Osteocyte (in vitro differentiated cells): Measurements from ENCODE around the gene CFAP97D2. TPM values are rescaled to one million over a fixed set of nuclear protein-coding genes. Genes with fewer than 3 reads are reported as not detected.

Experiments
- DNase-seq: peaks from one replicate; pipeline ENCODE4 v3.0.0; 2021; ENCODE audit warnings: mixed read lengths; ENCODE audit not compliant: unreplicated experiment; ENCODE audit errors: extremely low spot score
- H3K27ac Mint-ChIP-seq: one replicate; pipeline ENCODE4 v1.8.0; 2021; ENCODE audit warnings: mild to moderate bottlenecking, mixed read lengths; ENCODE audit not compliant: unreplicated experiment
- H3K27me3 Mint-ChIP-seq: one replicate; pipeline ENCODE4 v1.8.0; 2021; ENCODE audit warnings: mixed read lengths; ENCODE audit not compliant: unreplicated experiment
- H3K36me3 Mint-ChIP-seq: one replicate; pipeline ENCODE4 v1.8.0; 2021; ENCODE audit warnings: mixed read lengths; ENCODE audit not compliant: unreplicated experiment
- H3K4me1 Mint-ChIP-seq: one replicate; pipeline ENCODE4 v1.8.0; 2021; ENCODE audit warnings: mixed read lengths; ENCODE audit not compliant: unreplicated experiment
- H3K4me3 Mint-ChIP-seq: one replicate; pipeline ENCODE4 v1.8.0; 2021; ENCODE audit warnings: mild to moderate bottlenecking, moderate library complexity, mixed read lengths; ENCODE audit not compliant: unreplicated experiment
- H3K9me3 Mint-ChIP-seq: one replicate; pipeline ENCODE4 v1.8.0; 2021; ENCODE audit warnings: mixed read lengths; ENCODE audit not compliant: unreplicated experiment
- long read RNA-seq: library from polyadenylated mRNA; unstranded; transcript quantifications from one replicate; pipeline ENCODE4 v2.0.0, GENCODE V29; 2021
- total RNA-seq: library from RNA; stranded (reverse); gene quantifications from 2 replicates; pipeline ENCODE4 v1.2.1, GENCODE V29; 2021
- TF ChIP-seq, protein P1 (sequence below): fragments of 200-600 bp; sonication (generic); IDR thresholded peaks from 2 replicates; pipeline ENCODE4 v1.5.0; 2021; ENCODE audit warnings: antibody characterized with exemption, mild to moderate bottlenecking, moderate library complexity

Gene CFAP97D2
- total RNA-seq, result not detected in 2 replicates
- long read RNA-seq, result 0 reads

DNA sequence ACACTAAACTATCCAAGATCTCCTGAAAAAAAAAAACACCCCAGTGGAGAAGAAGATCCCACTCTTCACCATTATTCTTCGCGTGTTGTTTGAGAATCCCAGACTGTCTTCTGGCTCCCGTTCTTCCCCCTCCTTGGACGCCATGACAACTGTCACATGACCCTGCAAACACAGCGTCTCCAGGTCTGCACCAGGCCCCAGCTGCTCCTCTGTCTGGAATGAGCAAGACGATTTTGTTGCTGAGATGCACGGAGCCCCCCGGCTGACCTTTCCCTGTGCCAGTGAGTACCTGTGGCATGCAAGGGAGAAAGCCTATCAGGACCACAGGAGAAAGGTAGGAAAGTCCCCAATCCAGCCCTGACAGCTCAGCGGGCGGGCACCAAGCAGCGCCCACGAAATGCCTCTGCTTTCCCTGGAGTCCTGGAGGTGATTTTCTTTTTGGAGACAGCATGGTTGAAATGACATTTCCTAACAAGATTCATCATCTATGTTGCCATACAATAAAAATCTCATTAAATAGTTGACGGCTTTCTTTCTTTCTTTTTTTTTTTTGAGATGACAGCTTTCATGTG lies at the start of gene CFAP97D2:
Gene CFAP97D2, plus strand, starts transcription at position 171 of the 572 bp plus-strand sequence. Its CDS starts 74 bp downstream, at position 245.
- TF ChIP-seq, protein P1, sequence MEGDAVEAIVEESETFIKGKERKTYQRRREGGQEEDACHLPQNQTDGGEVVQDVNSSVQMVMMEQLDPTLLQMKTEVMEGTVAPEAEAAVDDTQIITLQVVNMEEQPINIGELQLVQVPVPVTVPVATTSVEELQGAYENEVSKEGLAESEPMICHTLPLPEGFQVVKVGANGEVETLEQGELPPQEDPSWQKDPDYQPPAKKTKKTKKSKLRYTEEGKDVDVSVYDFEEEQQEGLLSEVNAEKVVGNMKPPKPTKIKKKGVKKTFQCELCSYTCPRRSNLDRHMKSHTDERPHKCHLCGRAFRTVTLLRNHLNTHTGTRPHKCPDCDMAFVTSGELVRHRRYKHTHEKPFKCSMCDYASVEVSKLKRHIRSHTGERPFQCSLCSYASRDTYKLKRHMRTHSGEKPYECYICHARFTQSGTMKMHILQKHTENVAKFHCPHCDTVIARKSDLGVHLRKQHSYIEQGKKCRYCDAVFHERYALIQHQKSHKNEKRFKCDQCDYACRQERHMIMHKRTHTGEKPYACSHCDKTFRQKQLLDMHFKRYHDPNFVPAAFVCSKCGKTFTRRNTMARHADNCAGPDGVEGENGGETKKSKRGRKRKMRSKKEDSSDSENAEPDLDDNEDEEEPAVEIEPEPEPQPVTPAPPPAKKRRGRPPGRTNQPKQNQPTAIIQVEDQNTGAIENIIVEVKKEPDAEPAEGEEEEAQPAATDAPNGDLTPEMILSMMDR, result no peak
- Mint-ChIP-seq H3K36me3 (no peaks in the 10 kb centered on the region), H3K27ac (no peak within 1 kb of the TSS), H3K4me3 (no peak within 1 kb of the TSS), H3K4me1 (no peaks in the 10 kb centered on the region), H3K9me3 (no peaks in the 10 kb centered on the region), H3K27me3 (peaks cover 31% of the 10 kb centered on the region)
- DNase-seq, result peak; percentile 78

DNA sequence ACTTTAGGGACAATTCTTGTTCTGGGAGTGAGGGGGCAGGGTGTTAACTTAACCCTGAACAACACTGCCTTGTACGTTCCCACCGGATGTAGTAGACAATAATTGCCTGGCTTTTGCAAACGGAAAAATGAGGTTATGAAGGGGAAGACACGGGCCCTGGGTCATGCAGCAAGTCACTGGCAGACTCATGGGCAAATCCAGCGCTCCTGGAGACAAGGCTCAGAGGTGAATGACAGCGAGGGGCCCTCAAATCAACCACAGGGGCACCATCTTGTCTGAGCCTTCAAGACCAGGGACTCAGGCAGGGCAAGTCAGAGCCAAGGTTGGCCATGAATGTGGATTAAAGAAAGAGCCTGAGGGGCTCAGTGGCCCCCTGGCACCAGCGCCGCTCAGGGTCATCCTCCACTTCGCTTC lies 49.4 kb upstream of the CFAP97D2 start:
- peaks cover 3% of the 10 kb centered on the region for H3K36me3 Mint-ChIP-seq
- H3K4me3 Mint-ChIP-seq, result peak overlapping the region; percentile 94
- no peaks in the 10 kb centered on the region for H3K9me3 Mint-ChIP-seq
- TF ChIP-seq, protein P1, result no peak
- H3K4me1 Mint-ChIP-seq, result peaks cover 59% of the 10 kb centered on the region
- H3K27ac Mint-ChIP-seq, result peak overlapping the region; percentile 98
- H3K27me3 Mint-ChIP-seq, result no peaks in the 10 kb centered on the region
- no peak for DNase-seq

DNA sequence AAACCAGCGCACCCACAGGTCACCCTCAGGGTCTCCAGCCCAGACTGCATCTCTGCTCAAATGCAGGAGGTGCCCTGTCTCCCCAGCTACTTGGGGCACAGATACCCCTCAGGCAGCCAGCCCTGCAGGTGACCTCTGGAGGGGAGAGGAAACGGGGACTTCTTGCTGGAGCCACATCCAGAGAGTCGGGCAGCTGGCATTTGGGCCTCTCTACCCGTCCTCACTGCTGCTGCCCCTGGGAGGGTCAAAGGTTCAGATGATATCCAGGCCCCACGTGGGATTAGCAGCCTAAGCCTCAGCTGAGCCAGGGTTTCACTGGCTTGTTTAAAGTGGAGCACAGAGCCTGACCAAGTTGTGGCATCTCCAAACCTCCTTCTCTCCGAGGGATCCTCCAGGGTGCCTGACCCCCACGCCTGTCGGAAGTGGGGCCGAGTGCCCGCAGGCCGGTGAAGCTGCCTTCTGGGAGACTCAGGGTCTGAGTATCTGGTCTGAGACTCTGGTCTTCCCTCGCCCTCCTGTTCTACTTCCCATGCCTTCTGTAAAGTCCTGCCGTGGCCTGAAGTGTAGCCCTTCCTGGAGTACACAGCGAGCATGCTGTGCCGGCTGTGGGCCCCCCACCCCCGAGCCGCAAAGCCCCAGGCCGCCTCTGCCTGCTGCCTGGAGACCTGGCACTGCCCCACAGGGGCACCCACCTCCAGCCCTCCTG lies 48.8 kb upstream of the CFAP97D2 start:
- Mint-ChIP-seq H3K9me3 (no peaks in the 10 kb centered on the region), H3K36me3 (no peaks in the 10 kb centered on the region), H3K27ac (peak overlapping the region; percentile 98), H3K27me3 (no peaks in the 10 kb centered on the region), H3K4me3 (peak overlapping the region; percentile 94), H3K4me1 (peaks cover 53% of the 10 kb centered on the region)
- TF ChIP-seq, protein P1, result no peak
- no peak for DNase-seq

DNA sequence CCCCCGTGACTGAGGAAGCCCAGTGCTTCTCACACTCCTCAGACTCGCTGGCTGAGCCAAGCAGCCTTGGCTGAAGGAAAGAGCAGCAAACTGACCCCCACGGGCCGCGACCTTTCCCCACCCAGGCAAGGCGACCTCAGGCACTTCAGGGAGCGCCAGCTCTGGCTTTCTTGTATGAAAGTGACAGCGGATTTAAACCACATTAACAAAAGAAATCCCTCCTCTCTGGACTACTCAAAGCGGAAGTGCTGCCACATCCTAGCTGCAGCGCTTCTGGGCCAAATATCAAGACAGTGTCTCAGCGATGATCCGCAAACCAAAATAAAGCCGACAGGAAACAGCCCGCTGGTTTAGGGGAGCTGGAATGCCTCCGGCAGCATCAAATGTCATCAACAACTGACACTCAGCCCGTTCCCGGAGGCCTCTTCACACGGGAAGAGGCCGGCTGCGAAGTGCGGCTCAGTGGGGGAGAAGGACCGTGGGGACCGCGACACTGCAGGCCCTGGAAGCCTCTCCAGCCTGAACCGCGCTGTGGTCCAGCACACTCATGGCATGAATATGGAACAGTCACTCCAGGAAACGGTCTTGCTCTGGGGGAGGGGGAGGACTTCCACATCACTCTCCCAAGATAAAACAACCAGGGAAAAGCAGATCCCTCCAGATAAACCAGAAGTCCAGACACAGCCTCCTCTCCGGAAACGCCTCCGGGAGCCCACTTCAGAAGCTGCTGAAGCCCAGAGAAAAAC lies 48.0 kb upstream of the CFAP97D2 start:
- H3K4me3 Mint-ChIP-seq, result peak overlapping the region; percentile 94

More for the DNA sequence above, 48.0 kb upstream of the CFAP97D2 start:
- TF ChIP-seq, protein P1, result no peak
- Mint-ChIP-seq H3K9me3 (no peaks in the 10 kb centered on the region), H3K36me3 (no peaks in the 10 kb centered on the region), H3K27ac (peak overlapping the region; percentile 98), H3K4me1 (peaks cover 53% of the 10 kb centered on the region), H3K27me3 (no peaks in the 10 kb centered on the region)
- DNase-seq, result no peak
